ENCODE measurements around the gene NFAT5.

- TF ChIP-seq, protein P1, sequence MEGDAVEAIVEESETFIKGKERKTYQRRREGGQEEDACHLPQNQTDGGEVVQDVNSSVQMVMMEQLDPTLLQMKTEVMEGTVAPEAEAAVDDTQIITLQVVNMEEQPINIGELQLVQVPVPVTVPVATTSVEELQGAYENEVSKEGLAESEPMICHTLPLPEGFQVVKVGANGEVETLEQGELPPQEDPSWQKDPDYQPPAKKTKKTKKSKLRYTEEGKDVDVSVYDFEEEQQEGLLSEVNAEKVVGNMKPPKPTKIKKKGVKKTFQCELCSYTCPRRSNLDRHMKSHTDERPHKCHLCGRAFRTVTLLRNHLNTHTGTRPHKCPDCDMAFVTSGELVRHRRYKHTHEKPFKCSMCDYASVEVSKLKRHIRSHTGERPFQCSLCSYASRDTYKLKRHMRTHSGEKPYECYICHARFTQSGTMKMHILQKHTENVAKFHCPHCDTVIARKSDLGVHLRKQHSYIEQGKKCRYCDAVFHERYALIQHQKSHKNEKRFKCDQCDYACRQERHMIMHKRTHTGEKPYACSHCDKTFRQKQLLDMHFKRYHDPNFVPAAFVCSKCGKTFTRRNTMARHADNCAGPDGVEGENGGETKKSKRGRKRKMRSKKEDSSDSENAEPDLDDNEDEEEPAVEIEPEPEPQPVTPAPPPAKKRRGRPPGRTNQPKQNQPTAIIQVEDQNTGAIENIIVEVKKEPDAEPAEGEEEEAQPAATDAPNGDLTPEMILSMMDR (IDR thresholded peaks at IDR 0.05): no peak
- TF ChIP-seq POLR2A (IDR thresholded peaks at IDR 0.05): no peak
Measured at GRCh38 chr16:69724981-69725479, 159.3 kb downstream of the NFAT5 start.
